Liver (tissue), 9 donors: Measurements from ENCODE around the gene OLIG1. TPM values are rescaled to one million over a fixed set of nuclear protein-coding genes. Genes with fewer than 3 reads are reported as not detected.

Source experiments
- DNase-seq: peaks from one replicate; pipeline ENCODE4 v3.0.0-alpha.2; 2017; ENCODE audit warnings: low spot score
- H3K27ac ChIP-seq, 2 donors: one replicate each; pipeline ENCODE4 v1.7.0; 2013; ENCODE audit warnings: inconsistent platforms in 2 of 2, low read length in 2 of 2, control low read depth in 1 of 2, low read depth in 1 of 2, mild to moderate bottlenecking in 1 of 2
- H3K27me3 ChIP-seq, 4 donors: one replicate each; pipeline versions ENCODE4 v1.6.1 to v1.7.0; 2013; ENCODE audit warnings: low read length in 3 of 4, inconsistent platforms in 1 of 4, mild to moderate bottlenecking in 1 of 4, moderate library complexity in 1 of 4; ENCODE audit not compliant: control insufficient read depth in 4 of 4, insufficient read depth in 4 of 4
- H3K36me3 ChIP-seq, 4 donors: one replicate each; pipeline versions ENCODE4 v1.6.1 to v1.7.0; 2013; ENCODE audit warnings: low read length in 3 of 4, mild to moderate bottlenecking in 3 of 4, low read depth in 1 of 4, moderate library complexity in 1 of 4; ENCODE audit not compliant: control insufficient read depth in 4 of 4, insufficient read depth in 3 of 4
- H3K4me1 ChIP-seq, 4 donors: one replicate each; pipeline versions ENCODE4 v1.6.1 to v1.7.0; 2013; ENCODE audit warnings: low read length in 3 of 4, mild to moderate bottlenecking in 3 of 4, moderate library complexity in 1 of 4; ENCODE audit not compliant: control insufficient read depth in 4 of 4, insufficient read depth in 4 of 4
- H3K4me3 ChIP-seq, 3 donors: one replicate each; pipeline versions ENCODE4 v1.6.1 to v1.7.0; 2013; ENCODE audit warnings: low read length in 3 of 3, control low read depth in 1 of 3, low read depth in 1 of 3, mild to moderate bottlenecking in 1 of 3
- H3K9ac ChIP-seq, 2 donors: one replicate each; pipeline ENCODE4 v1.7.0; 2013; ENCODE audit warnings: low read length in 2 of 2, mild to moderate bottlenecking in 2 of 2, moderate library complexity in 2 of 2, control low read depth in 1 of 2, low read depth in 1 of 2
- H3K9me3 ChIP-seq, 4 donors: one replicate each; pipeline versions ENCODE4 v1.6.1 to v1.7.0; 2013; ENCODE audit warnings: low read length in 3 of 4; ENCODE audit not compliant: control insufficient read depth in 4 of 4
- ATF3 ChIP-seq: IDR thresholded peaks from 2 replicates; pipeline ENCODE4 v1.6.1; 2016; ENCODE audit warnings: antibody characterized with exemption
- CTCF ChIP-seq: fragments of 150-350 bp; IDR thresholded peaks from 2 replicates; pipeline ENCODE4 v1.5.1; 2017; ENCODE audit warnings: improper control_type of control experiment, low read depth, low read length; ENCODE audit not compliant: missing input control
- EGR1 ChIP-seq, 2 donors: IDR thresholded peaks; 2 replicates each; pipeline ENCODE4 v1.6.1; 2016 to 2018; ENCODE audit warnings: antibody characterized with exemption in 2 of 2, low read depth in 2 of 2
- FOXA1 ChIP-seq: IDR thresholded peaks from 2 replicates; pipeline ENCODE4 v1.6.1; 2016; ENCODE audit warnings: antibody characterized with exemption
- FOXA2 ChIP-seq: IDR thresholded peaks from 2 replicates; pipeline ENCODE4 v1.6.1; 2016; ENCODE audit warnings: antibody characterized with exemption
- GABPA ChIP-seq, 2 donors: IDR thresholded peaks in 1 of 2; conservative IDR thresholded peaks in 1 of 2; 2 replicates each; pipeline ENCODE4 v1.6.1; 2016; ENCODE audit warnings: antibody characterized with exemption in 2 of 2, mild to moderate bottlenecking in 1 of 2, moderate library complexity in 1 of 2
- HNF4A ChIP-seq, 2 donors: conservative IDR thresholded peaks; 2 replicates each; pipeline ENCODE4 v1.6.1; 2016; ENCODE audit warnings: antibody characterized with exemption in 2 of 2, mild to moderate bottlenecking in 2 of 2
- HNF4G ChIP-seq: IDR thresholded peaks from 2 replicates; pipeline ENCODE4 v1.6.1; 2016; ENCODE audit warnings: antibody characterized with exemption
- JUND ChIP-seq, 2 donors: IDR thresholded peaks; 2 replicates each; pipeline ENCODE4 v1.6.1; 2016; ENCODE audit warnings: antibody characterized with exemption in 2 of 2
- NR2F2 ChIP-seq: IDR thresholded peaks from 2 replicates; pipeline ENCODE4 v1.6.1; 2016; ENCODE audit warnings: antibody characterized with exemption
- RAD21 ChIP-seq, 2 donors: IDR thresholded peaks; 2 replicates each; pipeline ENCODE4 v1.6.1; 2016; ENCODE audit warnings: antibody characterized with exemption in 2 of 2, mild to moderate bottlenecking in 2 of 2
- RXRA ChIP-seq, 2 donors: IDR thresholded peaks; 2 replicates each; pipeline ENCODE4 v1.6.1; 2017 to 2018; ENCODE audit warnings: antibody characterized with exemption in 2 of 2, mild to moderate bottlenecking in 1 of 2
- SP1 ChIP-seq: IDR thresholded peaks from 2 replicates; pipeline ENCODE4 v1.6.1; 2018; ENCODE audit warnings: antibody characterized with exemption, mild to moderate bottlenecking
- TAF1 ChIP-seq: conservative IDR thresholded peaks from 2 replicates; pipeline ENCODE4 v1.6.1; 2016; ENCODE audit warnings: antibody characterized with exemption, mild to moderate bottlenecking
- YY1 ChIP-seq: IDR thresholded peaks from 2 replicates; pipeline ENCODE4 v1.6.1; 2016; ENCODE audit warnings: antibody characterized with exemption, mild to moderate bottlenecking
- WGBS: extraction: QIAGEN DNeasy Blood & Tissue Kit; methylation state at CpG from one replicate; pipeline ENCODE4 v1.1.7; 2013; 5-methylcytosine and 5-hydroxymethylcytosine counted together
- polyA plus RNA-seq, 2 donors: library from polyadenylated mRNA; stranded (reverse) in 1 of 2; unstranded in 1 of 2; fragments of 200-250 nt in 1 of 2; fragments of >200 nt in 1 of 2; fragmentation: Nextera tagmentation in 1 of 2; extraction: Ambion mirVana in 1 of 2; gene quantifications; one replicate each; pipeline versions ENCODE4 v1.2.1 to v1.2.3, GENCODE V29; 2013 to 2015
- total RNA-seq, 2 donors: library from RNA; depleted of rRNA; stranded (reverse); fragments of >200 nt; gene quantifications; one replicate each; pipeline ENCODE4 v1.2.3, GENCODE V29; 2014
- TF ChIP-seq, protein P1 (sequence below): IDR thresholded peaks from 2 replicates; pipeline ENCODE4 v1.6.1; 2016; ENCODE audit warnings: antibody characterized with exemption
- TF ChIP-seq, protein P2 (sequence below): IDR thresholded peaks from 2 replicates; pipeline ENCODE4 v1.6.1; 2016; ENCODE audit warnings: antibody characterized with exemption
- TF ChIP-seq, protein P3 (sequence below): IDR thresholded peaks from 2 replicates; pipeline ENCODE4 v1.6.1; 2016; ENCODE audit warnings: antibody characterized with exemption, mild to moderate bottlenecking
- donor health status: healthy.
- donor health status: healthy.
- donor health status: healthy.
- donor health status: healthy.
- donor health status: healthy.

Gene OLIG1
- total and polyA plus RNA-seq, 4 donors = 0.19 TPM; not detected in 3

DNA sequence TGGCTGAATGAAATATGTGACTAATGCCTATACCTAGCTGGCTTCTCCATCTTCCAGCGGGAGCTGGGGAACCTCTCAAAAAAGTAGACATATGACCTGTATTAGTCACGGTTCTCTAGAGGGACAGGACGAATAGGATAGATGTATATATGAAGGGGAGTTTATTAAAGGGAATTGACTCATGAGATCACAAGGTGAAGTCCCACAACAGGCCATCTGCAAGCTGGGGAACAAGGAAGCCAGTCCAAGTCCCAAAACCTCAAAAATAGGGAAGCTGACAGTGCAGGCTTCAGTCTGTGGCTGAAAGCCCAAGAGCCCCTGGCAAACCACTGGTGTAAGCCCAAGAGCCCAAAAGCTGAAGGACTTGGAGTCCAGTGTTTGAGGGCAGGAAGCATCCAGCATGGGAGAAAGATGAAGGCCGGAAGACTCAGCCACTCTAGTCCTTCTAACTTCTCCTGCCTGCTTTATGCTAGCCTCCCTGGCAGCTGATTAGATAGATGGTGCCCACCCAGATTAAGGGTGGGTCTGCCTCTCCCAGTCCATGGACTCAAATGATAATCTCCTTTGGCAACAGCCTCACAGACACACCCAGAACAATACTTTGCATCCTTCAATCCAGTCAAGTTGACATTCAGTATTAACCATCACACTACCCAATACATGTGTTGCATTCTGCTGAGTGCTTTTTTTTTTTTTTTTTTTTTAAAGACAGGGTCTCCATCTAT is 19.6 kb downstream of the OLIG1 start:
- 76% methylated on average over 4 of the region's 4 CpGs for WGBS
- H3K36me3 ChIP-seq = no peaks in the 10 kb centered on the region
- DNase-seq = peak; percentile 49
- no peak for TF ChIP-seq FOXA2
- no peak for TF ChIP-seq NR2F2
- TF ChIP-seq, protein P1, sequence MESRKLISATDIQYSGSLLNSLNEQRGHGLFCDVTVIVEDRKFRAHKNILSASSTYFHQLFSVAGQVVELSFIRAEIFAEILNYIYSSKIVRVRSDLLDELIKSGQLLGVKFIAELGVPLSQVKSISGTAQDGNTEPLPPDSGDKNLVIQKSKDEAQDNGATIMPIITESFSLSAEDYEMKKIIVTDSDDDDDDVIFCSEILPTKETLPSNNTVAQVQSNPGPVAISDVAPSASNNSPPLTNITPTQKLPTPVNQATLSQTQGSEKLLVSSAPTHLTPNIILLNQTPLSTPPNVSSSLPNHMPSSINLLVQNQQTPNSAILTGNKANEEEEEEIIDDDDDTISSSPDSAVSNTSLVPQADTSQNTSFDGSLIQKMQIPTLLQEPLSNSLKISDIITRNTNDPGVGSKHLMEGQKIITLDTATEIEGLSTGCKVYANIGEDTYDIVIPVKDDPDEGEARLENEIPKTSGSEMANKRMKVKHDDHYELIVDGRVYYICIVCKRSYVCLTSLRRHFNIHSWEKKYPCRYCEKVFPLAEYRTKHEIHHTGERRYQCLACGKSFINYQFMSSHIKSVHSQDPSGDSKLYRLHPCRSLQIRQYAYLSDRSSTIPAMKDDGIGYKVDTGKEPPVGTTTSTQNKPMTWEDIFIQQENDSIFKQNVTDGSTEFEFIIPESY = no peak
- TF ChIP-seq HNF4G = no peak
- TF ChIP-seq FOXA1 = no peak
- no peak for TF ChIP-seq YY1
- no peak for TF ChIP-seq RXRA (IDR thresholded peaks at IDR 0.05)
- no peak for TF ChIP-seq HNF4A (conservative IDR thresholded peaks at IDR 0.05)
- TF ChIP-seq GABPA (IDR thresholded peaks at IDR 0.05 in 1 of 2, conservative IDR thresholded peaks at IDR 0.05 in 1 of 2) = no peak
- TF ChIP-seq ATF3 = no peak
- no peak for TF ChIP-seq RAD21 (IDR thresholded peaks at IDR 0.05)
- no peak for TF ChIP-seq CTCF
- TF ChIP-seq TAF1 = no peak
- TF ChIP-seq, protein P2, sequence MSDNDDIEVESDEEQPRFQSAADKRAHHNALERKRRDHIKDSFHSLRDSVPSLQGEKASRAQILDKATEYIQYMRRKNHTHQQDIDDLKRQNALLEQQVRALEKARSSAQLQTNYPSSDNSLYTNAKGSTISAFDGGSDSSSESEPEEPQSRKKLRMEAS = no peak
- TF ChIP-seq, protein P3, sequence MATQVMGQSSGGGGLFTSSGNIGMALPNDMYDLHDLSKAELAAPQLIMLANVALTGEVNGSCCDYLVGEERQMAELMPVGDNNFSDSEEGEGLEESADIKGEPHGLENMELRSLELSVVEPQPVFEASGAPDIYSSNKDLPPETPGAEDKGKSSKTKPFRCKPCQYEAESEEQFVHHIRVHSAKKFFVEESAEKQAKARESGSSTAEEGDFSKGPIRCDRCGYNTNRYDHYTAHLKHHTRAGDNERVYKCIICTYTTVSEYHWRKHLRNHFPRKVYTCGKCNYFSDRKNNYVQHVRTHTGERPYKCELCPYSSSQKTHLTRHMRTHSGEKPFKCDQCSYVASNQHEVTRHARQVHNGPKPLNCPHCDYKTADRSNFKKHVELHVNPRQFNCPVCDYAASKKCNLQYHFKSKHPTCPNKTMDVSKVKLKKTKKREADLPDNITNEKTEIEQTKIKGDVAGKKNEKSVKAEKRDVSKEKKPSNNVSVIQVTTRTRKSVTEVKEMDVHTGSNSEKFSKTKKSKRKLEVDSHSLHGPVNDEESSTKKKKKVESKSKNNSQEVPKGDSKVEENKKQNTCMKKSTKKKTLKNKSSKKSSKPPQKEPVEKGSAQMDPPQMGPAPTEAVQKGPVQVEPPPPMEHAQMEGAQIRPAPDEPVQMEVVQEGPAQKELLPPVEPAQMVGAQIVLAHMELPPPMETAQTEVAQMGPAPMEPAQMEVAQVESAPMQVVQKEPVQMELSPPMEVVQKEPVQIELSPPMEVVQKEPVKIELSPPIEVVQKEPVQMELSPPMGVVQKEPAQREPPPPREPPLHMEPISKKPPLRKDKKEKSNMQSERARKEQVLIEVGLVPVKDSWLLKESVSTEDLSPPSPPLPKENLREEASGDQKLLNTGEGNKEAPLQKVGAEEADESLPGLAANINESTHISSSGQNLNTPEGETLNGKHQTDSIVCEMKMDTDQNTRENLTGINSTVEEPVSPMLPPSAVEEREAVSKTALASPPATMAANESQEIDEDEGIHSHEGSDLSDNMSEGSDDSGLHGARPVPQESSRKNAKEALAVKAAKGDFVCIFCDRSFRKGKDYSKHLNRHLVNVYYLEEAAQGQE = no peak
- TF ChIP-seq JUND (IDR thresholded peaks at IDR 0.05) = no peak
- TF ChIP-seq SP1 = no peak
- no peak for TF ChIP-seq EGR1 (IDR thresholded peaks at IDR 0.05; ENCODE audit: low read depth in 2 of 2)
- no peak overlapping the region for H3K27ac ChIP-seq
- H3K4me3 ChIP-seq = no peak overlapping the region
- no peaks in the 10 kb centered on the region for H3K4me1 ChIP-seq
- H3K9me3 ChIP-seq = no peaks in the 10 kb centered on the region
- H3K9ac ChIP-seq = no peak overlapping the region
- peaks cover 0 to 3% (median 0%) of the 10 kb centered on the region in 4 donors for H3K27me3 ChIP-seq
